K562 (cell line): ENCODE results near the gene B4GALT5. TPM values are rescaled to one million over a fixed set of nuclear protein-coding genes. Genes with fewer than 3 reads are reported as not detected.

Source experiments
- ATAC-seq: fragments of 200-7000 bp; cut with Tn5 transposase; 3 replicates; pipeline ENCODE4 v1.9.1; 2020; ENCODE audit warnings: moderate library complexity
- BruUV-seq: library from RNA; stranded (reverse); fragments of 400-500 nt; replicated peaks from 2 replicates; lab custom pipeline; 2021; lab: Mats Ljungman, UMichigan
- CTCF ChIA-PET: fragments of 300-600 bp; formaldehyde crosslinking; extraction: SDS; loops from one replicate; lab custom pipeline; 2021; ENCODE audit warnings: low intra/inter-chr PET ratio; lab: Yijun Ruan, JAX
- POLR2A ChIA-PET: fragments of 300-600, 350-650 bp; sonication (Branson Sonifier 250); formaldehyde crosslinking; extraction: SDS; loops from one replicate; lab custom pipeline; 2021; ENCODE audit warnings: antibody characterized with exemption, inconsistent platforms; lab: Yijun Ruan, JAX
- DNase-seq, 4 experiments: peaks; one replicate each; pipeline versions ENCODE4 v3.0.0 to v3.0.0-alpha.2; 2011 to 2018; ENCODE audit warnings: low spot score in 3 of 4, mixed read lengths in 3 of 4; ENCODE audit errors: extremely low read depth in 1 of 4
- FAIRE-seq: peaks from 2 replicates; lab custom pipeline; 2011; peaks lifted over from hg19 to GRCh38; lab: Jason Lieb, UNC
- H2AFZ ChIP-seq: 2 replicates; pipeline ENCODE4 v1.6.0; 2011; ENCODE audit warnings: low read depth, low read length, control low read depth, inconsistent platforms
- H3K27ac ChIP-seq: fragments of 200-600 bp; 3 replicates; pipeline ENCODE4 v1.8.0; 2011; ENCODE audit warnings: low read depth, mild to moderate bottlenecking, control low read depth, inconsistent platforms, low read length, moderate library complexity, mixed read lengths; ENCODE audit errors: extremely low read depth
- H3K27me3 ChIP-seq, 2 experiments: fragments of 300-600 bp in 1 of 2; 2 replicates in 1 of 2; 3 replicates in 1 of 2; pipeline versions ENCODE4 v1.6.0 to v1.8.0; 2011; ENCODE audit warnings: inconsistent platforms in 2 of 2, low read length in 2 of 2, mild to moderate bottlenecking in 1 of 2, mixed read lengths in 1 of 2, moderate library complexity in 1 of 2; ENCODE audit not compliant: control insufficient read depth in 2 of 2, insufficient read depth in 2 of 2
- H3K36me3 ChIP-seq: fragments of 300-600 bp; 3 replicates; pipeline ENCODE4 v1.8.0; 2011; ENCODE audit warnings: mild to moderate bottlenecking, low read length, inconsistent platforms; ENCODE audit not compliant: control insufficient read depth, insufficient read depth
- H3K4me1 ChIP-seq, 2 experiments: fragments of 200-600 bp in 1 of 2; replicated peaks in 1 of 2; 2 replicates in 1 of 2; 3 replicates in 1 of 2; pipeline versions ENCODE4 v1.5.1 to v1.8.0; 2011; ENCODE audit warnings: inconsistent platforms in 2 of 2, low read length in 2 of 2, mild to moderate bottlenecking in 1 of 2, mixed read lengths in 1 of 2, moderate library complexity in 1 of 2; ENCODE audit not compliant: control insufficient read depth in 2 of 2, insufficient read depth in 2 of 2
- H3K4me2 ChIP-seq: 2 replicates; pipeline ENCODE4 v1.6.1; 2011; ENCODE audit warnings: low read length, control low read depth, inconsistent platforms, mixed read lengths; ENCODE audit not compliant: insufficient read depth
- H3K4me3 ChIP-seq: fragments of 200-600 bp; sonication (generic), shearing (Covaris generic); 2 replicates; pipeline ENCODE4 v1.5.1; 2016; ENCODE audit warnings: control low read depth, inconsistent platforms
- H3K79me2 ChIP-seq: fragments of 200-600 bp; 3 replicates; pipeline ENCODE4 v1.8.0; 2011; ENCODE audit warnings: low read length, inconsistent platforms; ENCODE audit not compliant: control insufficient read depth, insufficient read depth
- H3K9ac ChIP-seq, 2 experiments: 2 replicates each; pipeline versions ENCODE4 v1.6.0 to v1.6.1; 2011; ENCODE audit warnings: low read depth in 2 of 2, low read length in 2 of 2, control low read depth in 1 of 2, inconsistent platforms in 1 of 2, mild to moderate bottlenecking in 1 of 2, mixed read lengths in 1 of 2; ENCODE audit not compliant: insufficient read depth in 1 of 2
- H3K9me1 ChIP-seq: one replicate; pipeline ENCODE4 v1.6.0; 2011; ENCODE audit warnings: inconsistent platforms, mild to moderate bottlenecking, low read length, moderate library complexity; ENCODE audit not compliant: control insufficient read depth, insufficient read depth
- H3K9me3 ChIP-seq: replicated peaks from 2 replicates; pipeline ENCODE4 v1.5.1; 2011; ENCODE audit warnings: low read depth, low read length, inconsistent platforms; ENCODE audit not compliant: control insufficient read depth, insufficient read depth
- H4K20me1 ChIP-seq: replicated peaks from 2 replicates; pipeline ENCODE4 v1.6.1; 2011; ENCODE audit warnings: low read length, inconsistent platforms, mixed read lengths; ENCODE audit not compliant: control insufficient read depth, insufficient read depth
- ARID1B ChIP-seq: fragments of 450-650 bp; IDR thresholded peaks from 2 replicates; pipeline ENCODE4 v1.6.1; 2016; ENCODE audit warnings: antibody characterized with exemption, mild to moderate bottlenecking, inconsistent platforms
- HDAC1 ChIP-seq, 2 experiments: fragments of 450-650 bp; IDR thresholded peaks; 2 replicates each; pipeline ENCODE4 v1.6.1; 2016 to 2017; ENCODE audit warnings: inconsistent platforms in 1 of 2, mild to moderate bottlenecking in 1 of 2, moderate library complexity in 1 of 2
- PHF21A ChIP-seq: fragments of 450-650 bp; IDR thresholded peaks from 2 replicates; pipeline ENCODE4 v1.6.1; 2017; ENCODE audit warnings: low read depth, borderline replicate concordance
- SIX5 ChIP-seq, 2 experiments: IDR thresholded peaks; 2 replicates each; pipeline ENCODE4 v1.6.1; 2011; ENCODE audit warnings: low read length in 2 of 2, borderline replicate concordance in 1 of 2, low read depth in 1 of 2, mild to moderate bottlenecking in 1 of 2, moderate library complexity in 1 of 2; ENCODE audit not compliant: insufficient read depth in 1 of 2
- TBP ChIP-seq: optimal IDR thresholded peaks from 2 replicates; pipeline ENCODE3; 2011; ENCODE audit warnings: low read depth, low read length, improper control_type of control experiment
- WGBS: fragments of 100-300 bp; shearing (Covaris generic); methylation state at CpG from one replicate; pipeline ENCODE4 v1.1.6; 2016; ENCODE audit warnings: low coverage, mixed read lengths; ENCODE audit not compliant: insufficient coverage; ENCODE audit errors: missing lambda C conversion rate; 5-methylcytosine and 5-hydroxymethylcytosine counted together
- in situ Hi-C: fragments of 300-500 bp; cut with MboI; formaldehyde crosslinking; loops from 4 replicates; pipeline ENCODE4 v1.15.0; 2018; ENCODE audit warnings: inconsistent platforms, mixed read lengths
- intact Hi-C: fragments of 100-400 bp; cut with micrococcal nuclease; formaldehyde crosslinking; loops from 2 replicates; pipeline ENCODE4 v1.14.2; 2022
- polyA plus RNA-seq, 8 experiments: library from polyadenylated mRNA; depleted of rRNA in 4 of 8; stranded (reverse) in 5 of 8; unstranded in 3 of 8; fragments of >200 nt; fragmentation: Nextera tagmentation in 2 of 8; fragmentation: Illumina TruSeq in 1 of 8; extraction: Ambion mirVana in 2 of 8; extraction: Trizol in 1 of 8; gene quantifications; 2 replicates each; pipeline versions ENCODE4 v1.2.1 to v1.2.3, GENCODE V29; 2011 to 2014; ENCODE audit warnings: inconsistent platforms in 1 of 8, missing spikeins in 1 of 8
- total RNA-seq, 7 experiments: library from RNA; depleted of rRNA in 6 of 7; stranded (reverse); fragments of >200 nt in 6 of 7; fragmentation: Illumina TruSeq in 2 of 7; extraction: Trizol in 2 of 7; gene quantifications; 2 replicates each; pipeline versions ENCODE4 v1.2.1 to v1.2.3, GENCODE V29; 2011 to 2021; ENCODE audit warnings: low replicate concordance in 1 of 7

Gene B4GALT5
- total and polyA plus RNA-seq, 9 of the 15 experiments (the other 6 are each of a cell fraction or from before 2014, with no cell fraction given), result 8.5 to 32.6 (median 23.4) TPM

- no peak for TF ChIP-seq SIX5 (IDR thresholded peaks at IDR 0.05; ENCODE audit: borderline replicate concordance in 1 of 2, insufficient read depth in 1 of 2, low read depth in 1 of 2, low read length in 2 of 2)
These were observed 17.8 kb downstream of the B4GALT5 start (continued) for GRCh38 chr20:49695830-49696229.

- BruUV-seq, result no TSS peak
- POLR2A ChIA-PET, result interaction anchor here (0.9 to 1.0 kb wide), 3 partner anchors 8 to 12 kb away, joined by 3 to 5 read pairs (median 4); no protein-coding TSS in a partner anchor
- Histone ChIP-seq H3K9ac (no peak overlapping the region), H3K79me2 (peaks cover 100% of the 10 kb centered on the region), H3K4me3 (no peak overlapping the region), H3K4me1 (peaks cover 0 to 24% of the 10 kb centered on the region in 2 experiments; a peak in 4 of 5 replicates), H4K20me1 (peaks cover 10% of the 10 kb centered on the region), H3K27ac (no peak overlapping the region), H3K9me3 (no peaks in the 10 kb centered on the region), H3K27me3 (no peaks in the 10 kb centered on the region), H3K36me3 (peaks cover 5% of the 10 kb centered on the region; the same call in 2 of the 3 replicates), H2AFZ (no peak overlapping the region), H3K4me2 (no peak overlapping the region), H3K9me1 (no peaks in the 10 kb centered on the region)
- ATAC-seq (0 out of 3 replicates have a peak, but pooled peaks have one; percentile 14), DNase-seq (no peak), FAIRE-seq (no peak)
- in situ Hi-C loops, result no loop called here
- no peak for TF ChIP-seq PHF21A
- TF ChIP-seq TBP, result no peak
- TF ChIP-seq ARID1B, result 0 out of 2 replicates have a peak, but pooled peaks have one; percentile 11
- TF ChIP-seq HDAC1 (IDR thresholded peaks at IDR 0.05), result 0 out of 4 replicates have a peak, but pooled peaks of 1 of the 2 experiments have one; percentile 29
- intact Hi-C loops, result no loop called here
- 44% methylated on average over 2 of the region's 2 CpGs for WGBS
- CTCF ChIA-PET, result interaction anchor here (0.7 kb wide), 1 partner anchor 22 kb away, joined by 3 read pairs; no protein-coding TSS in a partner anchor
These were observed 19.1 kb downstream of the B4GALT5 start for GRCh38 chr20:49694450-49695071.
